GM19193 (cell line): ENCODE data around the gene PNMA8A.

ENCODE experiments used
- POLR2A ChIP-seq: IDR thresholded peaks from 4 replicates; pipeline ENCODE4 v1.6.1; 2011; ENCODE audit not compliant: insufficient read depth, insufficient read length; ENCODE audit errors: extremely low read depth

Gene PNMA8A

DNA sequence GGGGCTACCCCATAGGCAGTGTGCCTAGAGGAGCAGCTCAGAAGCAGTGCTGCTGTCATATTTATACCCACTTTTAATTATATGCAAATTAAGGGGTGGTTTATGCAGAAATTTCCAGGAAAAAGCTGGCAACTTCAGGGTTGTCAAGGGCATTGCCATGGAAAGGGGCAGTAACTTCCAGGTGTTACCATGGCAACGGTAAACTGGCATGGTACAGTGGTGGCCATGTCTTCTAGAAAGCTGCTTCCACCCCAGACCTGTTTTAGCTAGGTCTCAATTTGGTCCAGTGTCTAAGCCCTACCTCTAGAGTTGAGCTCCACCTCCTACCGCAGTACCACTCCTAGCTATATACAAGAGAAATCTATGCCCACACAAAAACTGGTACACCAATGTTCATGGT, 11.3 kb downstream of the PNMA8A start:
- no peak for TF ChIP-seq POLR2A

GRCh38 chr19:46456930-46457329, 14.4 kb downstream of the PNMA8A start:
- no peak for TF ChIP-seq POLR2A

GRCh38 chr19:46454244-46454643, 17.1 kb downstream of the PNMA8A start:
- no peak for TF ChIP-seq POLR2A

- no peak for TF ChIP-seq POLR2A
Measured at GRCh38 chr19:46453661-46454060, 17.7 kb downstream of the PNMA8A start.

DNA sequence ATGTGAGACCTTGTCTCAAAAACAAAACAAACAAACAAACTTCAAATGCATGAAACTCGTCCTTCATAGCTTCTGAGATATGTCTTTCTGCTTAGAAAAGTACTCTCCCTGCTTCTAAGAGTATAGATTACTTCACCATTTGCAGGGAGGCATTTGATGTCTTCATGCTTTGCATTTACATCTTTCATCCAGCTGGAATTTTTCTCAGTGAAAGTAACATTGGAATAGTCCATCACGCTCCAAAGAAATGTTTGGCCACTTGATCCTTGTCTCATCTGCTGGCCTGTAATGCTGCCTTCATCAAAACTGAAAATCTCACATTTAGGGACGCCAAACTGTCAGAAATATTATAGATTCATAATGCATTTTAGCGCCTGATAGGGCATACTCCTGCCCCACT, 19.2 kb downstream of the PNMA8A start:
- no peak for TF ChIP-seq POLR2A

- no peak for TF ChIP-seq POLR2A
Measured at GRCh38 chr19:46451352-46451751, 20.0 kb downstream of the PNMA8A start.

GRCh38 chr19:46450737-46451136, 20.6 kb downstream of the PNMA8A start:
- no peak for TF ChIP-seq POLR2A

DNA sequence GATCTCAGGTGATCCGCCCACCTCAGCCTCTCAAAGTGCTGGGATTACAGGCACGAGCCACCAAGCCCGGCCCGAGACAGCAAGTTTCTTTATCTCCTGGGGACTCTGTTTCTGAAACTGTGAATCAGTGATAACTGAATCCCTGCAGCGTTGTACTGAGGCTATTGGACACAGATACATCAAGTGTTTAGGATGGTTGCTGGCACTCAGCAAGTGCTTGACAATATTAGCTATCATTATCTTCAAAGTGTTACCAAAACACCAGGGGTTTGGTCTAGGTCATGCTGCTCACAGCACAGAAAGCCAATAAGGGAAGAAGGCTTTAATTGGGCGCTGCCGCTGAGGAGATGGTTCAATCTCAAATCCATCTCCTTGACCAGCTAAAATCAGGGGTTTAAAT, 22.1 kb downstream of the PNMA8A start:
- TF ChIP-seq POLR2A, result no peak

GRCh38 chr19:46448601-46449000, 22.8 kb downstream of the PNMA8A start:
- TF ChIP-seq POLR2A, result no peak

DNA sequence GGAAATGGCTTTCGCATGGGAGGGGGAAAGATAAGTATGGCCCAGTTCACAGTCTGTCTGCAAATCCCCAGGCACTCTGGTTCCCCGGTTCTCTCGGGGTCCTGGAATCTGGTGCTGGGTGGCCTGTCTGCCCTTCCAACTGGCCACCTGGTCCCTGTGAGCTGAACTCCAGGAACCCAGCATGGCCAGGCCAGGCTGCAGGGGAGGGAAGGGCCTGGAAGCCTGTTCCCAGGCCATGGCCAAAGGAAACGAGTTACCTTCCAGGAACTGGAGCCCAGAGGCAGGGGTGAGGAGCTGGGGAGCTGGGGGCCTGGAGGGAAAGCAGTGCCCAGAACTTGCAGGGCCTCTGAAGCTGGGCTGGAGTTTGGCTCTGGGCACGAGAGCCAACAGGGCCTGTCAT, 23.5 kb downstream of the PNMA8A start:
- TF ChIP-seq POLR2A, result no peak

DNA sequence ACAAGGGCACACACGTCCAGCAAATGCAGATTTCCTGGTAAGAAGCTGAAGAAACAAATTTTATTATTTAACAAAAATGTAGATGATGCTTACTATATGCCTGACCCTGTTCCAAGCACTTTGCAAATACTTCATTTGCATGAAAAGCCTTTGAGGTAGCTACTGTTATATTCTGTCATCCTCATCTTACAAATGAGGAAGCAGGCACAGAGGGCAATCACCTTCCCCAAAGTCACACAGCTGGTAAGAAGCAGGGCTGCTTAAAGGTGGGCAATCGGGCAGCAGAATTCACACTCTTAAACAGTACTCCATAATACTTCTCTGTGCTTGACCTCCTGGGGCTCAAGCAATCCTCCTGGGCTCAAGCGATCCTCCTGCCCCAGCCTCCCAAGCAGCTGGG, 24.4 kb downstream of the PNMA8A start:
- TF ChIP-seq POLR2A, result no peak

DNA sequence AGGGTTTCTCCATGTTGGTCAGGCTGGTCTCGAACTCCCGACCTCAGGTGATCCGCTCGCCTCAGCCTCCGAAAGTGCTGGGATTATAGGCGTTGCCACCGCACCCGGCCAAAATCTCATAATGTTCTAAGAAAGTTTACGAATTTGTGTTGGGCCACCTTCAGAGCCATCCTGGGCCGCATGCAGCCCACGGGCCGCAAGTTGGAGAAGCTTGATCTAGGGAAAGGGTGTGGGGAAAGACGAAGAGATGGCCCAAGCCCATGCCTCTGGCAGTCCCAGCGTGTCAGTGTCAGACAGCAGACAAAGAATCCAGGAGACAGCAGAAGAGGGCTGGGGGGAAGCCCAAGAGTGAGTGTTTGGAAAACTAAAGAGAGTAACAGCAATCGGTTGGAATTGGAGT, 25.3 kb downstream of the PNMA8A start:
- no peak for TF ChIP-seq POLR2A

- no peak for TF ChIP-seq POLR2A
Measured at GRCh38 chr19:46442808-46443450, 28.4 kb downstream of the PNMA8A start.

DNA sequence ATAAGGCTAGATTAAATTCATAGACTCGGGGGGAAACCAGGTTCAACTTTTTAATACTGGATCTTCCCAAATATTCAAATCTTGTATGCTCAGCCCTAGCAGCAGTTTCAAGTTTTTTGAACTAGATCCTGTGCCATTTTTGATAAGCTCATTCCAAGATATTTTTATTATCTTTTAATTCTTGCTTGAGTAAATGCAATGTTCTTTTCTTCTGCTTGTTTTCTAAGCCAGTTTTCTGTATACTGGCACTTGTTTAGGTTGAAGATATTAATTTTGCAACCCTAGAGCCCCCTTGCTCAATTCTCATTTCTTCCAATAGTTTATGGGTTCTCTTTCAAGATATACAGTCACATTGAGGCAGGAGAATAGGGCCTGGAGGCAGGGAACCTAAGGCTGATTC, 29.5 kb downstream of the PNMA8A start:
- no peak for TF ChIP-seq POLR2A

DNA sequence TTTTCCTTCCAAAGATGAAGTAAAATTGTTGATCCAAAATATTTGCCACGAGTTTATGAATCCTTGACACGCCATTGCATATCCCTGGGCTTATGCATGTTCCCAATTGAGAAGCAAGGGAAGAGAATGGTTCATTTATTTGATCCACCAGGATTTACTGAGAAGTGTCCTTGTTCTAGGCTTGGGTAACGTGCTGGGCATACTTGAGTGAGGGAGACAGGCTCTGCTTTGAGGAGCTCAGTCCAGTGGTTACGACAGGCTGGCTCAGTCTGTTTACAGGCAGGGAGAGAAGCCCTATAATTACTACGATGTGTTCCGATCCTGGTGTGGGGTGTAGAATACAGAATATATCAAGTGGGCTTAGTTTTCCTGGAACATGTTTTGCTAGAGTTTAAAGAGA, 36.4 kb downstream of the PNMA8A start:
- no peak for TF ChIP-seq POLR2A

GRCh38 chr19:46431824-46432223, 39.5 kb downstream of the PNMA8A start:
- TF ChIP-seq POLR2A, result no peak

DNA sequence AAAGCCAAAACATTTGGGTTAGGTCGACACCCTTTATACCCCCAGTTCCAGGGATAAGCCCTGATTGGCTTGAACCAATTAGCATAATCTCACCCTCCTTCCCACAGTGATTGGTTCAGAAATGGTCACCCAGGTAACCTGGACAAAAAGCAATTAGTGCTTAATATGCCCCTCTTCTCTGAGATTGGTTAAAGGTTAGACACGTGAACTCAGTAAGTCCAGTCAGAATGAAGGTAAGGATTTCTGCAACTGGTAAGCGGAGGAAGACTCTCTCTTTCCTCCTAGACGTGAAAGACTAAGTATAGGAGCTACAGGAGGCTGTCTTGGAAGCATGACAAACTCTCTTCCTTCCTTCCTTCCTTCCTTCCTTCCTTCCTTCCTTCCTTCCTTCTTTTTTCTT, 41.4 kb downstream of the PNMA8A start:
- no peak for TF ChIP-seq POLR2A
